K562 (cell line): ENCODE data around the gene ADORA2B. TPM values are rescaled to one million over a fixed set of nuclear protein-coding genes. Genes with fewer than 3 reads are reported as not detected.

Source experiments
- ATAC-seq: fragments of 200-7000 bp; cut with Tn5 transposase; 3 replicates; pipeline ENCODE4 v1.9.1; 2020; ENCODE audit warnings: moderate library complexity
- BruUV-seq: library from RNA; stranded (reverse); fragments of 400-500 nt; replicated peaks from 2 replicates; lab custom pipeline; 2021; lab: Mats Ljungman, UMichigan
- CTCF ChIA-PET: fragments of 300-600 bp; formaldehyde crosslinking; extraction: SDS; loops from one replicate; lab custom pipeline; 2021; ENCODE audit warnings: low intra/inter-chr PET ratio; lab: Yijun Ruan, JAX
- POLR2A ChIA-PET: fragments of 300-600, 350-650 bp; sonication (Branson Sonifier 250); formaldehyde crosslinking; extraction: SDS; loops from one replicate; lab custom pipeline; 2021; ENCODE audit warnings: antibody characterized with exemption, inconsistent platforms; lab: Yijun Ruan, JAX
- DNase-seq, 4 experiments: peaks; one replicate each; pipeline versions ENCODE4 v3.0.0 to v3.0.0-alpha.2; 2011 to 2018; ENCODE audit warnings: low spot score in 3 of 4, mixed read lengths in 3 of 4; ENCODE audit errors: extremely low read depth in 1 of 4
- FAIRE-seq: peaks from 2 replicates; lab custom pipeline; 2011; peaks lifted over from hg19 to GRCh38; lab: Jason Lieb, UNC
- H2AFZ ChIP-seq: 2 replicates; pipeline ENCODE4 v1.6.0; 2011; ENCODE audit warnings: low read depth, low read length, control low read depth, inconsistent platforms
- H3K27ac ChIP-seq: fragments of 200-600 bp; 3 replicates; pipeline ENCODE4 v1.8.0; 2011; ENCODE audit warnings: low read depth, mild to moderate bottlenecking, control low read depth, inconsistent platforms, low read length, moderate library complexity, mixed read lengths; ENCODE audit errors: extremely low read depth
- H3K27me3 ChIP-seq, 2 experiments: fragments of 300-600 bp in 1 of 2; 2 replicates in 1 of 2; 3 replicates in 1 of 2; pipeline versions ENCODE4 v1.6.0 to v1.8.0; 2011; ENCODE audit warnings: inconsistent platforms in 2 of 2, low read length in 2 of 2, mild to moderate bottlenecking in 1 of 2, mixed read lengths in 1 of 2, moderate library complexity in 1 of 2; ENCODE audit not compliant: control insufficient read depth in 2 of 2, insufficient read depth in 2 of 2
- H3K36me3 ChIP-seq: fragments of 300-600 bp; 3 replicates; pipeline ENCODE4 v1.8.0; 2011; ENCODE audit warnings: mild to moderate bottlenecking, low read length, inconsistent platforms; ENCODE audit not compliant: control insufficient read depth, insufficient read depth
- H3K4me1 ChIP-seq, 2 experiments: fragments of 200-600 bp in 1 of 2; replicated peaks in 1 of 2; 2 replicates in 1 of 2; 3 replicates in 1 of 2; pipeline versions ENCODE4 v1.5.1 to v1.8.0; 2011; ENCODE audit warnings: inconsistent platforms in 2 of 2, low read length in 2 of 2, mild to moderate bottlenecking in 1 of 2, mixed read lengths in 1 of 2, moderate library complexity in 1 of 2; ENCODE audit not compliant: control insufficient read depth in 2 of 2, insufficient read depth in 2 of 2
- H3K4me2 ChIP-seq: 2 replicates; pipeline ENCODE4 v1.6.1; 2011; ENCODE audit warnings: low read length, control low read depth, inconsistent platforms, mixed read lengths; ENCODE audit not compliant: insufficient read depth
- H3K4me3 ChIP-seq: fragments of 200-600 bp; sonication (generic), shearing (Covaris generic); 2 replicates; pipeline ENCODE4 v1.5.1; 2016; ENCODE audit warnings: control low read depth, inconsistent platforms
- H3K79me2 ChIP-seq: fragments of 200-600 bp; 3 replicates; pipeline ENCODE4 v1.8.0; 2011; ENCODE audit warnings: low read length, inconsistent platforms; ENCODE audit not compliant: control insufficient read depth, insufficient read depth
- H3K9ac ChIP-seq, 2 experiments: 2 replicates each; pipeline versions ENCODE4 v1.6.0 to v1.6.1; 2011; ENCODE audit warnings: low read depth in 2 of 2, low read length in 2 of 2, control low read depth in 1 of 2, inconsistent platforms in 1 of 2, mild to moderate bottlenecking in 1 of 2, mixed read lengths in 1 of 2; ENCODE audit not compliant: insufficient read depth in 1 of 2
- H3K9me1 ChIP-seq: one replicate; pipeline ENCODE4 v1.6.0; 2011; ENCODE audit warnings: inconsistent platforms, mild to moderate bottlenecking, low read length, moderate library complexity; ENCODE audit not compliant: control insufficient read depth, insufficient read depth
- H3K9me3 ChIP-seq: replicated peaks from 2 replicates; pipeline ENCODE4 v1.5.1; 2011; ENCODE audit warnings: low read depth, low read length, inconsistent platforms; ENCODE audit not compliant: control insufficient read depth, insufficient read depth
- H4K20me1 ChIP-seq: replicated peaks from 2 replicates; pipeline ENCODE4 v1.6.1; 2011; ENCODE audit warnings: low read length, inconsistent platforms, mixed read lengths; ENCODE audit not compliant: control insufficient read depth, insufficient read depth
- CXXC5 ChIP-seq: fragments of 250-450 bp; sonication (Bioruptor Pico); IDR thresholded peaks from 2 replicates; pipeline ENCODE4 v1.8.0; 2022; ENCODE audit warnings: inconsistent platforms, mild to moderate bottlenecking, moderate library complexity
- DMBX1 ChIP-seq: fragments of 250-450 bp; sonication (Bioruptor Pico); IDR thresholded peaks from 2 replicates; pipeline ENCODE4 v1.8.0; 2022; ENCODE audit warnings: inconsistent platforms, mild to moderate bottlenecking, moderate library complexity, borderline replicate concordance
- EP400 ChIP-seq: fragments of 450-650 bp; IDR thresholded peaks from 2 replicates; pipeline ENCODE4 v1.6.1; 2017; ENCODE audit warnings: antibody characterized with exemption, mild to moderate bottlenecking, moderate library complexity
- FOSL1 ChIP-seq: fragments of 200-800 bp; sonication (Bioruptor generic); conservative IDR thresholded peaks from 2 replicates; pipeline ENCODE4 v1.6.1; 2016; ENCODE audit warnings: missing genetic modification characterization, missing compliant biosample characterization
- ID3 ChIP-seq, 2 experiments: fragments of 250-450 bp in 1 of 2; fragments of 450-650 bp in 1 of 2; sonication (Bioruptor Pico) in 1 of 2; IDR thresholded peaks; 2 replicates each; pipeline versions ENCODE4 v1.6.1 to v1.8.0; 2016 to 2021; ENCODE audit warnings: mild to moderate bottlenecking in 2 of 2, moderate library complexity in 2 of 2, missing compliant biosample characterization in 1 of 2, missing genetic modification characterization in 1 of 2
- IFI16 ChIP-seq: fragments of 250-450 bp; sonication (Bioruptor Pico); IDR thresholded peaks from 2 replicates; pipeline ENCODE4 v2.1.2; 2022; ENCODE audit warnings: mild to moderate bottlenecking, inconsistent platforms
- MAZ ChIP-seq, 2 experiments: fragments of 450-650 bp in 1 of 2; sonication (generic) in 1 of 2; formaldehyde crosslinking; IDR thresholded peaks in 1 of 2; conservative IDR thresholded peaks in 1 of 2; 2 replicates each; pipeline versions ENCODE4 v1.4.0 to v1.5.0; 2020; ENCODE audit warnings: mild to moderate bottlenecking in 1 of 2, missing genetic modification reagents in 1 of 2
- MTF1 ChIP-seq: fragments of 250-450 bp; sonication (Bioruptor Pico); IDR thresholded peaks from 2 replicates; pipeline ENCODE4 v1.9.0; 2021; ENCODE audit warnings: moderate library complexity, mild to moderate bottlenecking, inconsistent platforms, borderline replicate concordance
- RBM22 ChIP-seq: fragments of 200-400 bp; formaldehyde crosslinking; IDR thresholded peaks from 2 replicates; pipeline ENCODE4 v1.6.1; 2018; ENCODE audit warnings: low read length, low read depth; ENCODE audit not compliant: poor library complexity, severe bottlenecking
- RFX1 ChIP-seq: fragments of 450-650 bp; IDR thresholded peaks from 2 replicates; pipeline ENCODE4 v1.6.1; 2016; ENCODE audit warnings: mild to moderate bottlenecking, moderate library complexity
- SIN3B ChIP-seq: fragments of 450-650 bp; IDR thresholded peaks from 2 replicates; pipeline ENCODE4 v1.6.1; 2017; ENCODE audit warnings: low read depth, mild to moderate bottlenecking, moderate library complexity
- SIRT6 ChIP-seq: IDR thresholded peaks from one replicate; pipeline ENCODE4 v1.6.1; 2012; ENCODE audit warnings: low read depth, mild to moderate bottlenecking, control low read depth, inconsistent platforms, low read length, moderate library complexity
- SMAD3 ChIP-seq: fragments of 450-650 bp; formaldehyde crosslinking; conservative IDR thresholded peaks from 2 replicates; pipeline ENCODE4 v1.4.0; 2020; ENCODE audit warnings: mild to moderate bottlenecking
- TARDBP ChIP-seq: fragments of 450-650 bp; IDR thresholded peaks from 2 replicates; pipeline ENCODE4 v1.6.1; 2016
- U2AF2 ChIP-seq: fragments of 200-400 bp; formaldehyde crosslinking; optimal IDR thresholded peaks from 2 replicates; pipeline ENCODE3; 2017; ENCODE audit warnings: low read depth, mild to moderate bottlenecking, low read length
- XRCC4 ChIP-seq: IDR thresholded peaks from one replicate; pipeline ENCODE4 v1.6.1; 2011; ENCODE audit not compliant: insufficient read depth, insufficient read length; ENCODE audit errors: extremely low read depth
- ZFX ChIP-seq: sonication (generic); formaldehyde crosslinking; IDR thresholded peaks from 2 replicates; pipeline ENCODE4 v1.8.0; 2022; ENCODE audit warnings: mild to moderate bottlenecking, missing genetic modification reagents, moderate library complexity
- ZNF212 ChIP-seq: fragments of 450-650 bp; formaldehyde crosslinking; IDR thresholded peaks from 2 replicates; pipeline ENCODE4 v1.4.0; 2020; ENCODE audit warnings: mild to moderate bottlenecking
- ZNF217 ChIP-seq: sonication (generic); formaldehyde crosslinking; IDR thresholded peaks from 2 replicates; pipeline ENCODE4 v1.8.0; 2022; ENCODE audit warnings: mild to moderate bottlenecking, missing genetic modification reagents
- ZNF431 ChIP-seq: sonication (generic); formaldehyde crosslinking; IDR thresholded peaks from 2 replicates; pipeline ENCODE4 v1.8.0; 2022; ENCODE audit warnings: mild to moderate bottlenecking, missing genetic modification reagents
- ZNF766 ChIP-seq: fragments of 200-800 bp; sonication (Bioruptor generic); conservative IDR thresholded peaks from 2 replicates; pipeline ENCODE4 v1.6.1; 2016; ENCODE audit warnings: missing genetic modification characterization, missing compliant biosample characterization
- WGBS: fragments of 100-300 bp; shearing (Covaris generic); methylation state at CpG from one replicate; pipeline ENCODE4 v1.1.6; 2016; ENCODE audit warnings: low coverage, mixed read lengths; ENCODE audit not compliant: insufficient coverage; ENCODE audit errors: missing lambda C conversion rate; 5-methylcytosine and 5-hydroxymethylcytosine counted together
- in situ Hi-C: fragments of 300-500 bp; cut with MboI; formaldehyde crosslinking; loops from 4 replicates; pipeline ENCODE4 v1.15.0; 2018; ENCODE audit warnings: inconsistent platforms, mixed read lengths
- intact Hi-C: fragments of 100-400 bp; cut with micrococcal nuclease; formaldehyde crosslinking; loops from 2 replicates; pipeline ENCODE4 v1.14.2; 2022
- polyA plus RNA-seq, 8 experiments: library from polyadenylated mRNA; depleted of rRNA in 4 of 8; stranded (reverse) in 5 of 8; unstranded in 3 of 8; fragments of >200 nt; fragmentation: Nextera tagmentation in 2 of 8; fragmentation: Illumina TruSeq in 1 of 8; extraction: Ambion mirVana in 2 of 8; extraction: Trizol in 1 of 8; gene quantifications; 2 replicates each; pipeline versions ENCODE4 v1.2.1 to v1.2.3, GENCODE V29; 2011 to 2014; ENCODE audit warnings: inconsistent platforms in 1 of 8, missing spikeins in 1 of 8
- total RNA-seq, 7 experiments: library from RNA; depleted of rRNA in 6 of 7; stranded (reverse); fragments of >200 nt in 6 of 7; fragmentation: Illumina TruSeq in 2 of 7; extraction: Trizol in 2 of 7; gene quantifications; 2 replicates each; pipeline versions ENCODE4 v1.2.1 to v1.2.3, GENCODE V29; 2011 to 2021; ENCODE audit warnings: low replicate concordance in 1 of 7
- TF ChIP-seq, protein P1 (sequence below): sonication (generic); formaldehyde crosslinking; IDR thresholded peaks from 2 replicates; pipeline ENCODE4 v1.9.0; 2022; ENCODE audit warnings: mild to moderate bottlenecking, missing genetic modification reagents

ADORA2B gene
- total and polyA plus RNA-seq, 9 of the 15 experiments (the other 6 are each of a cell fraction or from before 2014, with no cell fraction given) = 6.4 to 16.6 (median 10.5) TPM

DNA sequence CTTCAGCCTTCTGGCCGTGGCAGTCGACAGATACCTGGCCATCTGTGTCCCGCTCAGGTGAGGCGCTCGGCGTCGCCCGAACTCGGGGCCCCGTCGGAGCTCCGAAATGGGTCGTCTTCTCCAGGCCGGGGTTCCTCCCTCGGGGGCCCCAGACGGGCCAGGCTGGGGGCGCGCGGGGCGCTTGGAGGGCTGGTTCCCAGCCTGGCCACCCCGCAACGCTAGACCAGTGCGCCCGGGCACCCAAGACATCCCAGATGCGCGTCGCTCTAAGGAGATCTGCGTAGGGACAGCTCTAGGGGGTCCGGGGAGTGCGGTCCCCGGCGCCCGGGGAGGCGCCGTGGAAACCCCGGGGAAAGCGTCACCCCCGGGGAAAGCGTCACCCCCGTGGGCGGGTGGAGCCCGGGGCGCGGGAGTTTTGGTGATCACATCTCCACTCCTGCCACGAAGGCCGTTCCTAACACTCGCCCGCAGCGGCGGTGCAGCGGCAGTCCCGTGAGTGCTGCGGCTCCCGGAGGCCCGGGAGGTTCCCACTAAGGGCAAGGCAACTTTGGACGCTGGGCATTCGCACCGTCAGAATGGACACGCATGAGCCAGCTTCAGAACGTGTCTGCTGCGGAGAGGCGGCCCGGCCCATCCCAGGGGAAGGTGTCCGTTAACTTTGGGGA, 729 bp downstream of the ADORA2B start:
- peak overlapping the region; percentile 77 to 97 for H3K9ac ChIP-seq
- intact Hi-C loops = loop anchor here (1.0 to 5.0 kb wide), 2 partner anchors 37 to 53 kb away; no protein-coding TSS in a partner anchor
- in situ Hi-C loops = loop anchor here (10.0 kb wide), 2 partner anchors 49 to 111 kb away; partner anchors contain the start of genes TTC19 and ZSWIM7
- peak overlapping the region; percentile 86 for H2AFZ ChIP-seq
- BruUV-seq = no TSS peak
- H3K4me1 ChIP-seq = peaks cover 16 to 36% of the 10 kb centered on the region in 2 experiments; a peak in 4 of 5 replicates
- peaks cover 4% of the 10 kb centered on the region; the same call in 1 of the 3 replicates for H3K36me3 ChIP-seq
- H3K9me1 ChIP-seq = no peaks in the 10 kb centered on the region
- H3K79me2 ChIP-seq = peaks cover 34% of the 10 kb centered on the region
- CTCF ChIA-PET = interaction anchor here (0.6 to 2.2 kb wide), 4 partner anchors 19 to 117 kb away, joined by 3 to 12 read pairs (median 4); no protein-coding TSS in a partner anchor
- peak overlapping the region; percentile 90 for H3K4me2 ChIP-seq
- DNase-seq (peak; percentile 34 to 65 (median 51)), FAIRE-seq (no peak), ATAC-seq (peak; percentile 48)
- H3K27me3 ChIP-seq = no peaks in the 10 kb centered on the region
- H4K20me1 ChIP-seq = no peaks in the 10 kb centered on the region
- H3K9me3 ChIP-seq = no peaks in the 10 kb centered on the region
- peak overlapping the region; percentile 61 for H3K4me3 ChIP-seq
- WGBS = under 1% methylated on average over 22 of the region's 64 CpGs
- POLR2A ChIA-PET = interaction anchor here (0.8 to 2.9 kb wide), 8 partner anchors 10 to 54 kb away, joined by 3 to 14 read pairs (median 6); partner anchors contain the start of genes TTC19 and ZSWIM7
- peak overlapping the region; percentile 70; the same call in 2 of the 3 replicates for H3K27ac ChIP-seq
- TF ChIP-seq ZNF212 (CRISPR knock-in tag) (no peak), MAZ (CRISPR knock-in tag; conservative IDR thresholded peaks at IDR 0.05 in 1 of 2, IDR thresholded peaks at IDR 0.05 in 1 of 2) (0 out of 4 replicates have a peak, but pooled peaks of 1 of the 2 experiments have one; percentile 6), SMAD3 (CRISPR knock-in tag) (no peak), RFX1 (no peak), DMBX1 (CRISPR knock-in tag) (no peak), FOSL1 (no peak; the same call in 1 of the 2 replicates), SIN3B (no peak), ZNF766 (CRISPR knock-in tag) (no peak), XRCC4 (no peak), IFI16 (CRISPR knock-in tag) (no peak), ID3 (CRISPR knock-in tag; IDR thresholded peaks at IDR 0.05) (no peak), ID3 (tag; IDR thresholded peaks at IDR 0.05) (no peak), TARDBP (no peak), ZNF217 (no peak), ZFX (CRISPR knock-in tag) (peak; percentile 2; the same call in 1 of the 2 replicates), CXXC5 (CRISPR knock-in tag) (peak; percentile 20; the same call in 1 of the 2 replicates), EP400 (no peak), RBM22 (no peak), MTF1 (CRISPR knock-in tag) (no peak), ZNF431 (no peak), U2AF2 (no peak), SIRT6 (no peak)
- TF ChIP-seq, protein P1, sequence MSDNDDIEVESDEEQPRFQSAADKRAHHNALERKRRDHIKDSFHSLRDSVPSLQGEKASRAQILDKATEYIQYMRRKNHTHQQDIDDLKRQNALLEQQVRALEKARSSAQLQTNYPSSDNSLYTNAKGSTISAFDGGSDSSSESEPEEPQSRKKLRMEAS (CRISPR knock-in tag) = no peak; the same call in 1 of the 2 replicates
